GM19467 (cell line): ENCODE results near the gene ITGB4.

Experiments used
- ATAC-seq: cut with Tn5 transposase; IDR thresholded peaks from one replicate; pipeline ENCODE4 v1.9.1; 2021; ENCODE audit warnings: mild to moderate bottlenecking, moderate library complexity; ENCODE audit not compliant: unreplicated experiment

ITGB4 gene

DNA sequence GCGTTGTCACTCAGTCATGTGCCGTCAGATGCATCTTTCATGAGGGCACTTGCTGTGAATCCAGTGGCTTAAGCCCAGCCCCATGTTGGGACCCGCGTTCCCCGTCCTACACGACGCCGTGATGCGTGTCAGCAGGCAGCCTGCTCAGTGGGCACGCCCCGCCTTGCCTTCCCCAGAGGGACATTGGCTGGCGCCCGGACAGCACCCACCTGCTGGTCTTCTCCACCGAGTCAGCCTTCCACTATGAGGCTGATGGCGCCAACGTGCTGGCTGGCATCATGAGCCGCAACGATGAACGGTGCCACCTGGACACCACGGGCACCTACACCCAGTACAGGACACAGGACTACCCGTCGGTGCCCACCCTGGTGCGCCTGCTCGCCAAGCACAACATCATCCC is 8.8 kb downstream of the ITGB4 start:
- no peak for ATAC-seq

- no peak for ATAC-seq
These were observed 9.9 kb downstream of the ITGB4 start for GRCh38 chr17:75731086-75731715.

- no peak for ATAC-seq
These were observed 10.6 kb downstream of the ITGB4 start for GRCh38 chr17:75731716-75732498.

GRCh38 chr17:75733471-75733870 is 12.2 kb downstream of the ITGB4 start:
- no peak for ATAC-seq

DNA sequence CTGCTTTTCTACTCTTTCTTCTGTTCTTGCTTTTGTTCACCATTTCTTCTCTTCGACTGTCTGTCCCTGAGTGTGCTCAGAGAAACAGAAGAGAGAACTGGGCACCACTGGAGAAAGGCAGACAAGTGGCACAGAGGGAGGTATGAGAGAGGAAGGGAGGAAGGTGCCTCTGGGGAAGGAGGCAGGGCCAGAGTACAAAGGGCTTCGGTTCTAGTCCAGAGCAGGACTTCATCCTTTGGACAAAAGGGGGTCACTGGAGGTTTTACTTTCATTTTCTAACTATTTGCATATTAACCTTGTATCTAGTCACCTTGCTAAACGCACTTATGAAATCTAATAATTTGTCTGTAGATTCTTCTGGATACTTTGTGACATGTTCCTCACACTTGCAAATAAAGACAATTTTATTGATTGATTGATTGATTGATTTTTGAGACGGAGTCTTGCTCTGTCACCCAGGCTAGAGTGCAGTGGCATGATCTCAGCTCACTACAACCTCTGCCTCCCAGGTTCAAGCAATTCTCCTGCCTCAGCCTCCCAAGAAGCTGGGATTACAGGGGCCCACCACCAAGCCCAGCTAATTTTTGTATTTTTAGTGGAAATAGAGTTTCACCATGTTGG is 13.5 kb downstream of the ITGB4 start:
- ATAC-seq: no peak

- ATAC-seq: no peak
These were observed 15.0 kb downstream of the ITGB4 start for GRCh38 chr17:75736173-75736835.

GRCh38 chr17:75737133-75737962 is 16.1 kb downstream of the ITGB4 start:
- ATAC-seq: no peak

GRCh38 chr17:75738218-75738802 is 17.1 kb downstream of the ITGB4 start:
- no peak for ATAC-seq

DNA sequence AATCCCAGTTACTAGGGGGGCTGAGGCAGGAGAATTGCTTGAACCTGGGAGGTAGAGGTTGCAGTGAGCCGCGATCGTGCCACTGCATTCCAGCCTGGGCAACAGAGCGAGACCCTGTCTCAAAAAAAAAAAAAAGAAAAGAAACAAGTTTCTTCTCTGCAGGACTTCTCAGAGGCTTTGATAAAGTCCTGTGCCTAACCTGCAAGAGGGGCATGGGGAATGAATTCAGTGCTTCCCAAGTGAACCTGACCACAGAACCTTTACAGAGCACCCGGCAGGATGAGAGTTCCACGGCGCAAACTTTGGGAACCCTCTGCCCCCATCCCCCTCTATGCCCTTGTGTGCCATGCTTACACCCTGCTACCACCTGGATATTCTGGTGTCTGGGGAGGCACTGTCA is 17.9 kb downstream of the ITGB4 start:
- ATAC-seq: no peak

DNA sequence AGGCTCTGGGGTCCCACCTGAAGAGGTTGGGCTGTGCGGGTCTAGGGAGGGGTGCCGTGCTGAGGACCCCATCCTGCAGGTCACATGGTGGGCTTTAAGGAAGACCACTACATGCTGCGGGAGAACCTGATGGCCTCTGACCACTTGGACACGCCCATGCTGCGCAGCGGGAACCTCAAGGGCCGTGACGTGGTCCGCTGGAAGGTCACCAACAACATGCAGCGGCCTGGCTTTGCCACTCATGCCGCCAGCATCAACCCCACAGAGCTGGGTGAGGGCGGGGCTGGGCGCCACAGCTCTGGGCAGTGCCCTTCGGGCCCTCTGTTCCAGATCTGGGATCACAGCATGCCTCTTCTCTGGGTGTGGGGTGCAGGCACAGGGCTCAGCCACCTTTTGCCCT is 18.5 kb downstream of the ITGB4 start:
- no peak for ATAC-seq

DNA sequence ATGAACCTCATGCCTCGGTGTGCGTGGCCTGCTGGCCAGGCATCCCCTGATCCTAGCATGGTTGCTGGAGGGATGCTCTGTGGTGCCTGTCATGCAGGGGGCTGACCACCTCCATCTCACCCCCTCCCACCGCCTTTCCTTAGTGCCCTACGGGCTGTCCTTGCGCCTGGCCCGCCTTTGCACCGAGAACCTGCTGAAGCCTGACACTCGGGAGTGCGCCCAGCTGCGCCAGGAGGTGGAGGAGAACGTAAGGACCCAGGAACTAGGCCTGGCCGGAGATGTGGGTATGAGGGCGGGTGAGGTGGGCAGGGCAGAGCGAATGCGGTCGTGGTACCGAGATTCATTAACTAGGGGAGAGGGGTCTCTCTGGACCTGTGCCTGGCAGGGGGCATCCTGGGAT is 19.0 kb downstream of the ITGB4 start:
- ATAC-seq: no peak

GRCh38 chr17:75740631-75741077 is 19.4 kb downstream of the ITGB4 start:
- ATAC-seq: no peak

DNA sequence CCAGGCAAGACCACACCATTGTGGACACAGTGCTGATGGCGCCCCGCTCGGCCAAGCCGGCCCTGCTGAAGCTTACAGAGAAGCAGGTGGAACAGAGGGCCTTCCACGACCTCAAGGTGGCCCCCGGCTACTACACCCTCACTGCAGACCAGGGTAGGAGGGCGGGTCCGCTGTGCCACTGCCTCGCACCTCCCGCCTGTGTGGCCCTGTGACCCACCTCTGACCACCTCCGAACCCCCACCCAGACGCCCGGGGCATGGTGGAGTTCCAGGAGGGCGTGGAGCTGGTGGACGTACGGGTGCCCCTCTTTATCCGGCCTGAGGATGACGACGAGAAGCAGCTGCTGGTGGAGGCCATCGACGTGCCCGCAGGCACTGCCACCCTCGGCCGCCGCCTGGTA is 21.1 kb downstream of the ITGB4 start:
- ATAC-seq: no peak

GRCh38 chr17:75743625-75744206 is 22.5 kb downstream of the ITGB4 start:
- no peak for ATAC-seq

GRCh38 chr17:75748706-75749105 is 27.4 kb downstream of the ITGB4 start:
- no peak for ATAC-seq

DNA sequence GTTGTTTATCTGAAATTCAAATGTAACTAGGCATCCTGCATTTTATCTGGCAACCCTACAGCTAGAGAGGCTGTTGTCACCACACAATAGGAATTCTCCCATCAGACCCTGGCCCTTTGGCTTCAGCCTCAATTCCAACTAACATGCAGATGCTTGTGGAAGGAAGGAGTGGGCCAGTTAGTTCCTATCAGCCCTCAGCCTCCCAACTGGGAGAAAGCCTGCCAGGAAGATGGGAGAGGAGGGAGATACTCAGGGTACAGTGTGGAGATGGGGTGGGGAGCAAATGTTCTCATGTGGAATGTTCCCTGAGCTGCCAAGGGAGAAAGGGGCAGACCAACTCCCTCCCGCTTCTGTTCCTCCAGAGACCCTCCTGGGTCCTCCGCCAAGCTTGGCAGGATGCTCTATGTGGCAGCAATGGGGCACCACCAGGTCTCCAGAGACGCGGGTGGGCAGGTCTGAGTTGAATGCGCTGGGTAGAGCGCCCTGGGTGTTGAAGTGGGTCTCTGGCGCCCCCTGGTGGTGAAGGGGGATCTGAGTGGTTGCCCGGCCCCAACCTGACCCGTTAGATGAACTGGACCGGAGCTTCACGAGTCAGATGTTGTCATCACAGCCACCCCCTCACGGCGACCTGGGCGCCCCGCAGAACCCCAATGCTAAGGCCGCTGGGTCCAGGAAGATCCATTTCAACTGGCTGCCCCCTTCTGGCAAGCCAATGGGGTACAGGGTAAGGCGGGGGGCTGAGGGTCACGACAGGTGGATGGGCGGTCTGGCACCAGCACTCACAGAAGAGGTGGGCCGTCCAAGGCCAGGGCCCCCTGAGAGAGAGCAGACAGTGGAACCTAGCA is 28.5 kb downstream of the ITGB4 start:
- ATAC-seq: no peak

DNA sequence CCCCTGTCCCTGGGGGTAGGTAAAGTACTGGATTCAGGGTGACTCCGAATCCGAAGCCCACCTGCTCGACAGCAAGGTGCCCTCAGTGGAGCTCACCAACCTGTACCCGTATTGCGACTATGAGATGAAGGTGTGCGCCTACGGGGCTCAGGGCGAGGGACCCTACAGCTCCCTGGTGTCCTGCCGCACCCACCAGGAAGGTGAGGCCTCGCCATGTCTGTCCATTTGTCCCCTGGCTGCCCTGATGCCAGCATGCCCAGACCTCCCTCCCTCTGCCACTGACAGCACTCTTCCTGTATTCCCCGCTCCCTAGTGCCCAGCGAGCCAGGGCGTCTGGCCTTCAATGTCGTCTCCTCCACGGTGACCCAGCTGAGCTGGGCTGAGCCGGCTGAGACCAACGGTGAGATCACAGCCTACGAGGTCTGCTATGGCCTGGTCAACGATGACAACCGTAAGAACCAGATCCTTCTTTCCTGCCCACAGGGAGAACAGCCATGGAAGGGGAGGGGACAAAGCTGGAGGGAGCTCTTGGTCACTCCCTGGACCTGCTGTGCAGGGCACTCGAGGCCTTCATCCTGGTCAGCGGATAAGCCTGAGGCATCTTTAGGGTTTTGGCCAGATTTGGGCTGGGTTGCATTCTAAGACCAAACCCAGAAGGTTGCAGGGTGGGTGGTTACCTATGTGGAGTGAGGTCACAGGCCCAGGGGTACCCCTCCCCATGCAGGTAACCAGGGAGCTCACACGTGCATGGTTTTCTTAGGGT is 29.6 kb downstream of the ITGB4 start:
- no peak for ATAC-seq

DNA sequence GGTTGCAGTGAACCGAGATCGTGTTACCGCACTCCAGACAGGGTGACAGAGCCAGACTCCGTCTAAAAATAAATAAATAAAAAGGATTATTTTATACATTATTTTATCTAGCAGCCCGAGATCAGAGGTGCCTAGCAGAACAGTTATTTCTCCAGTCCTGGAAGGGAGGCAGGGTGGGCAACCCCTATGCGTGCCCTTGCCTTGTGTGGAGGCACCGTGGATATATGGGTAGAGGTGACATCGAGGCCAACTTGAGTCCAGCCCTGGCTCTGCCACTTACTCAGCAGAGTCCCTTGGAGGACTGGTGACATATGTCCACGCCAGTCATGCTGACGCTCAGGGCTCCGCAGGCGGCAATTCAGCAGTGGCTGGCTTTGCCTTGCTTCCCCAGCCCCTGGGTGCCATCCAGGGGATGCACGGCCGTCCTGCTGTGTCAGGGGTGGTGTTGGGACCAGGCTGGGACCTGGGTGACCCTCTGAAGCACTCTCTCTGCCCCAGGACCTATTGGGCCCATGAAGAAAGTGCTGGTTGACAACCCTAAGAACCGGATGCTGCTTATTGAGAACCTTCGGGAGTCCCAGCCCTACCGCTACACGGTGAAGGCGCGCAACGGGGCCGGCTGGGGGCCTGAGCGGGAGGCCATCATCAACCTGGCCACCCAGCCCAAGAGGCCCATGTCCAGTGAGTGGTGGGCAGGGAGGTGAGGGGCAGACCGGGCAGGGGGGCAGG is 30.6 kb downstream of the ITGB4 start:
- no peak for ATAC-seq
